HG02678 (cell line): ENCODE results near the gene CD300A.
A peak's percentile ranks its signal among the peaks of the same experiment; 100 is the strongest.

Experiments used
- ATAC-seq: cut with Tn5 transposase; IDR thresholded peaks from one replicate; pipeline ENCODE4 v1.9.1; 2021; ENCODE audit warnings: mild to moderate bottlenecking, moderate library complexity; ENCODE audit not compliant: unreplicated experiment

CD300A gene

GRCh38 chr17:74466111-74466827 is at the start of gene CD300A:
CD300A (plus strand) TSS chr17:74466634; CDS start chr17:74466704, 70 bp downstream.
- ATAC-seq, result no peak

GRCh38 chr17:74417178-74418045 is 49.0 kb upstream of the CD300A start:
- ATAC-seq, result peak; percentile 84

GRCh38 chr17:74419928-74420411 is 46.5 kb upstream of the CD300A start:
- ATAC-seq, result no peak

- no peak for ATAC-seq
These were observed 42.3 kb upstream of the CD300A start for GRCh38 chr17:74424117-74424516.

GRCh38 chr17:74424657-74425056 is 41.8 kb upstream of the CD300A start:
- no peak for ATAC-seq

- no peak for ATAC-seq
These were observed 39.8 kb upstream of the CD300A start for GRCh38 chr17:74426551-74427047.

GRCh38 chr17:74427048-74427762 is 39.2 kb upstream of the CD300A start:
- ATAC-seq, result no peak

- ATAC-seq, result no peak
These were observed 38.7 kb upstream of the CD300A start for GRCh38 chr17:74427763-74428153.

GRCh38 chr17:74429604-74430384 is 36.6 kb upstream of the CD300A start:
- ATAC-seq, result no peak

GRCh38 chr17:74430385-74430705 is 36.1 kb upstream of the CD300A start:
- ATAC-seq, result no peak

GRCh38 chr17:74430706-74431567 is 35.5 kb upstream of the CD300A start:
- ATAC-seq, result peak; percentile 44

- no peak for ATAC-seq
These were observed 34.6 kb upstream of the CD300A start, which contains the start of gene GPRC5C for GRCh38 chr17:74431568-74432423. GPRC5C (plus strand) TSS chr17:74432088; CDS start chr17:74439777, 7,689 bp downstream.

- no peak for ATAC-seq
These were observed 34.1 kb upstream of the CD300A start for GRCh38 chr17:74432424-74432690.

GRCh38 chr17:74432766-74433391 is 33.6 kb upstream of the CD300A start:
- no peak for ATAC-seq

GRCh38 chr17:74433421-74434121 is 32.9 kb upstream of the CD300A start:
- ATAC-seq, result no peak

- no peak for ATAC-seq
These were observed 30.6 kb upstream of the CD300A start for GRCh38 chr17:74435775-74436359.

GRCh38 chr17:74437702-74438101 is 28.7 kb upstream of the CD300A start:
- ATAC-seq, result no peak
